GM18951 (cell line): ENCODE data around the gene KBTBD12.
"Not testable (repeated sequence)": the region's sequence is repeated elsewhere in the genome, so short reads cannot be mapped to it uniquely, and the experiment has no call there.

ENCODE experiments used
- POLR2A ChIP-seq: IDR thresholded peaks from 4 replicates; pipeline ENCODE4 v1.6.1; 2011; ENCODE audit warnings: mild to moderate bottlenecking; ENCODE audit not compliant: insufficient read length, insufficient read depth; ENCODE audit errors: extremely low read depth
- in situ Hi-C: fragments of 300-500 bp; cut with MboI; formaldehyde crosslinking; loops from one replicate; pipeline ENCODE4 v1.12.0; 2022; ENCODE audit warnings: low sequenced_read_pairs, mixed read lengths, inconsistent platforms; ENCODE audit not compliant: unreplicated experiment

KBTBD12 gene

DNA sequence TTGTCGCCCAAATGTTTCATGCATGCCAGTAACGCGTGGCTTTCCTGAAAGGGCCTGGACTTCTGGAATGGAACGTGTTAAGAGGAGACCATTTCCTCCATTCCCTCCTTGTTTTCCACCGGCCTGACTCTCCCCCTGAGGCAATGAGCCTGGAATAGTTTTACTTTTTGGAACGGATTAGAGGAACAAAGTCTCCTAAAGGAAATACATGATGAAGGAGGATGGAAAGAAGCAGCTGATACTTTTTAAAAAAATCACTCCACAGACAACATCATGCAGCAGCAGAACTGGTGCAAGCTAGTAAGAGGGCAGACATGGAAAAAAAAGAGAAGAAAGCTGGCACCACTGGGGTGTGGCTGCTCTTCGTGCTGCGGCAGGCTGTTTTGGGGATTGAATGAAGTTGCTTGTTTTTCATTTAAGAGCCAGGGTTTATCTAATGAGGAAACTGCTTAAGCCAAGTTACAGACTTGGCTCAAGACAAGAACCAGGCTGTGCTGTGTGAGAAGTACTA lies 3.6 kb upstream of the KBTBD12 start:
- no peak for TF ChIP-seq POLR2A

GRCh38 chr3:127913841-127914240 lies 1.2 kb upstream of the KBTBD12 start:
- in situ Hi-C loops = not testable (repeated sequence)

More for the DNA sequence above, 3.6 kb upstream of the KBTBD12 start:
- in situ Hi-C loops = no loop called here

- in situ Hi-C loops = no loop called here
- TF ChIP-seq POLR2A = no peak
Observed at GRCh38 chr3:127914584-127914983, 448 bp upstream of the KBTBD12 start.

- in situ Hi-C loops = no loop called here
- TF ChIP-seq POLR2A = no peak
Observed at GRCh38 chr3:127915937-127916493, 983 bp downstream of the KBTBD12 start.

- in situ Hi-C loops = no loop called here
- no peak for TF ChIP-seq POLR2A
Observed at GRCh38 chr3:127920738-127921137, 5.7 kb downstream of the KBTBD12 start.

DNA sequence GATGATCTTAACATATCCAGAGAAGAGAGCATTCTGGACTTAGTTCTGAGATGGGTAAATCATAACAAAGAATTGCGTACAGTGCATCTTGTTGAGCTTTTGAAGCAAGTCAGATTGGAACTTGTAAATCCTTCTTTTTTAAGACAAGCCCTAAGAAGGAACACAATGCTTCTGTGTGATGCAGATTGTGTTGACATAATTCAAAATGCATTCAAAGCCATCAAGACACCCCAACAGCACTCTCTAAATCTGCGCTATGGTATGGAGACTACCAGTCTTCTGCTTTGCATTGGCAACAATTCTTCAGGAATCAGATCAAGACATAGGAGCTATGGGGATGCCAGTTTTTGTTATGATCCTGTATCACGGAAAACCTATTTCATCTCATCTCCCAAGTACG lies 8.6 kb downstream of the KBTBD12 start:
- TF ChIP-seq POLR2A = no peak
- in situ Hi-C loops = no loop called here

DNA sequence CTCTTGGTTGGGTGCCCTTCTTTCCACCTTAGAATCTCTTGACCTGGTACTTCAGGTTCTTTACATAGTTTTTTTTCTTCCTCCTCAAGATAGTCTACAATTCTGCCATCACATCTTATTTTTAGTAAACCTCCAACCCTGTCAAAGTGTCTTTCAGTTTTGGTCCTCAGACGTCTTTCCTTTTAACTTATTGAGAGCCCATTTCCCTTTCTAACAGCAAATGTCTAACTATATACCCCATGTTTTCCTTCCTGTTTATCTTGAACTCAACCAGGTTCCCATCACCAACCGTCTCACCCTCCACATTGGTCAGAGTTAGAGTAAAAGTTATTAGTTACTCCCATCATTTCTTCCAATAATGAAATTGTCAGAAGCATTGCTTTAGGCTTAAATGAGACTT lies 10.4 kb downstream of the KBTBD12 start:
- TF ChIP-seq POLR2A = no peak
- in situ Hi-C loops = no loop called here

GRCh38 chr3:127927829-127928604 lies 13.0 kb downstream of the KBTBD12 start:
- in situ Hi-C loops = no loop called here
- no peak for TF ChIP-seq POLR2A

DNA sequence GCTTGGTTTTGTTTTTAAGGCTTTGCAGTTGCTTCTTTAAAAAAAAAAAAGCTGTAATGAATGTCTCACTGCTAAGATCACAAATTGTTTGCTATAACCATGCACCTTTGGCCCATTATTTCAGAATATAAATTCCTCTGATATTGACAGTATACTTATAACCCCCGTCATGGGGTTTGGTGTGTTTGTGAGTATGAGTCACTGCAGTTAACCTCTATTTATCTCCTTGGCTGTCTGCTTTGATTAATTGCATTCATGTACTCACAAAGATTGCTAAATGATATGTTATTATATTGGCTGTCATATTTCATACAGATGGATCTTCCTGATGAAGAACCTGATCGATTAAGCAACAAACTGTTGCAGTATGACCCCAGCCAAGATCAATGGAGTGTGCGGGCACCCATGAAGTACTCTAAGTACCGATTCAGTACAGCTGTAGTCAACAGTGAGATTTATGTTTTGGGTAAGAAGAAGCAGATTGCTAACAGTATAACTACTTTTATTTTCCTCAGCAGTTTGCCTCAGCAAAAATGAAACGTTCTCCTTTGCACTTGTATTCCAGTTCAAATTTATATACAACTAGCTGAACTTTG lies 14.9 kb downstream of the KBTBD12 start:
- TF ChIP-seq POLR2A = no peak
- in situ Hi-C loops = no loop called here

DNA sequence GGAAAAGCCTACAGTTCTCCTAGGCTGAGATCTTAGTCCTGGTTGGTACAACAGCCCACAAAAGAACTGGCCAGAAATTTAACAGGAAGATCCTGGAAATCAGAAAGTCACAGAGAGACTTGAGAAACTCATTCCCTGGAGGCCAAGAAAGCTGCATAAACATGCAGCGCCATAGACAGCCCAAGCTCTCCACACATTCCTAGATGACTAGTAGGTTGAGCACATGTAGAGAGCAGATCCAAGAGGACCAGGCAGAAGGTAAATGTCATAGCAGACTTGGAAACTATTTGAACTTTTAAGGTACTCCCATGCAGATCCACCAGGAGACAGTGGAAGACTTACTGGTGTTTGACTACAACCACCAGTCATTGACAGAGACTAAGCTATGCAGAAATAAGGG lies 18.4 kb downstream of the KBTBD12 start:
- in situ Hi-C loops = no loop called here

GRCh38 chr3:127938800-127939199 lies 23.8 kb downstream of the KBTBD12 start:
- no peak for TF ChIP-seq POLR2A
- in situ Hi-C loops = no loop called here

More for the DNA sequence above, 18.4 kb downstream of the KBTBD12 start:
- no peak for TF ChIP-seq POLR2A

DNA sequence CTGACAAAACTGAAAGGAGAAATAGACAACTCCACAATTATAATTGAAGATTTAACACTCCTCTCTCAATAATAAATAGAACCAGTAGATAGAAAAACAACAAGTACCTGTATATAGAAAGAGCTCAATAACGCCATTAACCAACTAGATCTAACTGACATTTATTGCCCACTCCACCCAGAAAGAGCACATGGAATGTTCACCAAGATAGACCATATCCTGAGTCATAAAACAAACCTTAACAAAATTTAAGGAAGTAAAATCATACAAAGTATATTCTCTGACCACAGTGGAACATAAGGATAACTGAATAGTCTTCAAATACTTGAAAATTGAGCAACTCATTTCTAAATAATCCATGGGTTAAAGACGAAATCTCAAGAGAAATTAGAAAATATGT lies 25.1 kb downstream of the KBTBD12 start:
- in situ Hi-C loops = no loop called here
- no peak for TF ChIP-seq POLR2A

DNA sequence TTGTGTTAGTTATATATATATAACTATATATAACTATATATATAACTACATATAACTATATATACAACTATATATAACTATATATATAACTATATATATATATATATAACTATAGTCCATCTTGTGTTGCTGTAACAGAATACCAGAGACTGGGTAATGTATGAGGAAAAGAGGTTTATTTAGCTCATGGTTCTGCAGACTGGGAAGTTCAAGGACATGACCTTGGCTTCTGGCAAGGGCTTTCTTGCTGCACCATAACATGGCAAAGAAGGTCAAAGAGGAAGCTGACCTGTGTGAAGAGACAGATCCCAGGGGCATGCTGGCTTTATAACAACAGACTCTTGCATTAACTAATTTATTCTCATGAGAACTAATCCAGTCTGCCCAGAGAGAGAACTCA lies 27.6 kb downstream of the KBTBD12 start:
- in situ Hi-C loops = no loop called here
- TF ChIP-seq POLR2A = no peak

GRCh38 chr3:127948211-127948610 lies 33.2 kb downstream of the KBTBD12 start:
- in situ Hi-C loops = no loop called here
- TF ChIP-seq POLR2A = no peak
